Right hindlimb (tissue), 1 donor: Measurements from ENCODE around the gene FERMT3.

ENCODE experiments used
- DNase-seq: peaks from one replicate; pipeline ENCODE4 v3.0.0-alpha.2; 2018

The FERMT3 gene

DNA sequence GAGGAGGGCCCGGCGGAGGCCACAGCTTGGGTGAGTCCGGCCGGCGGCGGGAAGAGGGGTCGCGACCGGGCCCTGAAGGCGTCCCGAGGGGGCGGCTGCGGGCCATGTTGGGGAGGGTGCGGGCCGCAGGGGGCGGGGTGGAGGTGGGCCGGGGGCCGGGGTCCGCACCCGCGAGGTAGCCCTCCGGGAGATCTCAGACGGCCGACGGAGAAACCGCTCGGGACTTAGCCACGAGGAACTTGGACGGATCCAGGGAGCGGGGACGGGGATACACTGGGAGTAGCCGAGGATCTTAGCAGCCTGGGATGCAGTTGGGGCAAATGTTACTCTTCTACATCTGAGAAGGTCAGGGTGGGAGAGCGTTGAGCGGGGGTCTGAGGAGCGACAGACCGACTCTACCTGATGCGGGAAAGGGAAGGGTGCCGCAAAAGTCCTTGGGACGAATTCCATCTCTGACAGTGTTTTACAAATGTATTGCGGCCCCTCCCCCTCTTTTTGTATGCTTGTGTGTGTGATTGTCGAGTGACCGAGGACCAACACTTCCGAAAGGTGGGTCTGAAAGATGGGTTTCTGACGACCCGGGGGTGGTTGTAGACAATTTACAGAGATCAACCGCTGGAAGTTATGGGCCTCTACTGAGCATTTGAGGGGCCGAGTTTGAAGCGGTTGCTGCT is 19.9 kb upstream of the FERMT3 start:
- no peak for DNase-seq

GRCh38 chr11:64192434-64192833 is 14.1 kb upstream of the FERMT3 start:
- DNase-seq = no peak

DNA sequence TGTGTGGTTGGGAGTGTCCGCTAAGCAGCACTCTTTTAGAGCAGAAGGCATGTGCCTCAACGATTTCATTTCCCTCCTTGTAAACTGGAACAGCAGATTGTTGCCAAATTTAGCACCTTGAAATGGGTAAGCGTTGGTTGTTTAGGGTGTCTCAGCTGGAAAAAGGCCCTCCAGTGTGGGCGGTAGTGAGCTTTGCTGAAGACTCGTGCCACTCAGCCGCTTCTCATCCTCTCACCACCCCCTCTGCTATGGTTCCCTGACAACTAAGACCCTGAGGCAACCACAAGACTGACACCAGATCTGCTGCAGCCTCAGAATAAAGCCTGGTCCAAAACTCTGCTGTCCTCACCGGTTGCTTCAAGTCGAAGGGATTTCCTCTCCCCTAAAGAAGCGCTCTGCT is 9.9 kb upstream of the FERMT3 start:
- no peak for DNase-seq

DNA sequence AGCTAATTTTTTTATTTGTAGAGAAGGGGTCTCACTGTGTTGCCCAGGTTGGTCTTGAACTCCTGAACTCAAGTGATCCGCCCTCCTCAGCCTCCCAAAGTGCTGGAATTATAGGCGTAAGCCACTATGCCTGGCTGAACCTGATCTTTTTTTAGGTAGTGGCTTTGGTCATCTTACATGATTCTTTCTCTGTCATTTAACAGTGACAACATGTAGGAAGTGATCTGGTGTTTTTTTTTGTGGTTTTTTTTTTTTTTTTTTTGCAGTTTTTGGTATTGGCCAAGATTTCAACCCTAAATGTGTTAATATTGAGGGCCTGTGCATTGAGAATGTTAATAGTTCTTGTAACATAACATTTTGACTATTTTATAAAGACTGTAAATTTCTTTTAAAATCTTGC is 8.0 kb upstream of the FERMT3 start:
- DNase-seq = no peak

GRCh38 chr11:64201543-64201942 is 5.0 kb upstream of the FERMT3 start:
- DNase-seq = no peak

DNA sequence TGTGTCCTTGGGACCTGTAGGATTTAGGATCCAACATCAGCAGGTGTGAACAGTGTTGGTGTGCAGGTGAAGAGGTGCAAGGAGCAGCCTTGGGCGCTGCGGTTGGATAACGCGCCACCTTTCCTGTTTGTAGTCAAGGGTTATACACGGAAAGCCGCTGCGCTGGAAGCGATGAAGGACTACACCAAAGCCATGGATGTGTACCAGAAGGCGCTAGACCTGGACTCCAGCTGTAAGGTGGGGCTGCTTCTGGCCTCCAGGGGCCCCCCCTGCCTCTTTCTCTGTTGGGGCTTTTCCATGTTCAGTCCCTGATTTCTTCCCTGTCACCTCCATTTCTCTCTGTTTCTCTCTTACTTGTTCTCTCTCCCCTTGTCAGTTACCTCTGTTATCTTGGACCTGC is 3.5 kb upstream of the FERMT3 start:
- DNase-seq = no peak

- no peak for DNase-seq
These were observed 3.0 kb upstream of the FERMT3 start for GRCh38 chr11:64203421-64204079.

DNA sequence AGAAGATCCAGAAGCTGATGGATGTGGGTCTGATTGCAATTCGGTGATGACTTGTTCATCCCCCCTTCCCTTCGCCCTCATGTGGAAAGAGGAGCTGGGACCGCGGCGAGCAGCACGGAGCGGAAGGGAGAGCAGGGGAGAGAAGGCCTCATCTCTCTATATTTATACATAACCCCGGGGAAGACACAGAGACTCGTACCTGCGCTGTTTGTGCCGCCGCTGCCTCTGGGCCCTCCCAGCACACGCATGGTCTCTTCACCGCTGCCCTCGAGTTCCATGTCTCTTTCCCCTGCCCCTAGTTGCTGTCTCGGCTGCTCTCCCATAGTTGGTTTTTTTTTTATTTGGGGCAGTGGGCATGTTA is 2.5 kb upstream of the FERMT3 start:
- DNase-seq = no peak

DNA sequence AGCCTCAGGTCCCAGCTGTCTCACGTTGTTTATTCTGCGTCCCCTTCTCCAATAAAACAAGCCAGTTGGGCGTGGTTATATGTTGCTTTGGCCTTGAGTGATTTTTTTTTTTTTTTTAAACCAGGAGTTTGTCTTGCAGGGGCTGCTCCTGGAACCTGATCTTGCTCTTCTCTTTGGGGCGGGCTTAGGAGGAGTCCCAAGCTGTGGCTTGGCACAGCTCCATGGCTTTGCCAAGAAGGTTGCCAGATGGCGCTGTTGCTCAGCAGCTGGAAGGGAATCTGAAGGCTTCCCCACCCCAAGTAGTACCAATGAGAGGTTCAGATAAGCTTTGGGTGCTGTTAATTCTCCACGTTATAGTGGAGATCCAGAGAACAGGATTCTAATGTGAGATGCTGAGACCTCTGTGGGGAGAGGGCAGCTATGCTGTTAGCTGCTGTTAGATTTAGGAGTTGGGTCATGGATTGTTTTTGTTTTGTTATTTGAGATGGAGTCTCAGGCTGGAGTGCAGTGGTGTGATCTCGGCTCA is 2.0 kb upstream of the FERMT3 start:
- peak; percentile 86 for DNase-seq

DNA sequence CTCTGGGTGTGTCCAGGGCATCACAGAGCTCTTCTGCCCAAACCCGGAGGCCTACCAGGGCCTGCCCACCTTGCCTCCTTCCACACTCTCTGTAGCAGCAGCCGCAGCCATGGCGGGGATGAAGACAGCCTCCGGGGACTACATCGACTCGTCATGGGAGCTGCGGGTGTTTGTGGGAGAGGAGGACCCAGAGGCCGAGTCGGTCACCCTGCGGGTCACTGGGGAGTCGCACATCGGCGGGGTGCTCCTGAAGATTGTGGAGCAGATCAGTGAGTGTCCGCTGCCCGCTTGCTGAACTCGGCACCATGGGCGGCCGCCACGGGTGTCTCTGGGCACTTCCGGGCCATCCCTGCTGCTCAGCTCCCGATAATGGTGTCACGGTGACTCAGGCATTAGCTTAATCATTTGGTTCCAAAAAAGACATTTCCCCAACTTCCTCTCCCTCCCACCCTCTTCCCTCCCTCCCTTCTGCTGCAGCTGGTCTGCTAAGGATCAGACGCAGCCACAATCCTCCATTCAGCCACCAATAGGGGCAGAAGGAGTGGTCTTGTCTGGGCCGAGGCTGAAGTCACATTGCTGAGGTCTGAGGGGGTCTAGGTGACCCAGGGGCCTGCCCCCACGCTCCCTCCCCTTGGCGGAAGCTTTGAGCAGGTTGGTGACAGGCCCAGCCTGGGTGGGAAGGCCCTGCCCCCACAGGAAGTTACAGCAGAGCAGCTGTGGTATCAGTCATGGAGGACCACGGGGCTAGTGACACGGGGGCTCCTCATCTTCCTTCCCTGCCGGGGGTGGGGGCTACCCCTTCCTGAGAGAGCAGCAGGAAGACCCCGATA is 950 bp downstream of the FERMT3 start:
- DNase-seq = peak; percentile 76

GRCh38 chr11:64208086-64208795 is 1.7 kb downstream of the FERMT3 start:
- no peak for DNase-seq

GRCh38 chr11:64208796-64209562 is 2.5 kb downstream of the FERMT3 start:
- peak; percentile 38 for DNase-seq

DNA sequence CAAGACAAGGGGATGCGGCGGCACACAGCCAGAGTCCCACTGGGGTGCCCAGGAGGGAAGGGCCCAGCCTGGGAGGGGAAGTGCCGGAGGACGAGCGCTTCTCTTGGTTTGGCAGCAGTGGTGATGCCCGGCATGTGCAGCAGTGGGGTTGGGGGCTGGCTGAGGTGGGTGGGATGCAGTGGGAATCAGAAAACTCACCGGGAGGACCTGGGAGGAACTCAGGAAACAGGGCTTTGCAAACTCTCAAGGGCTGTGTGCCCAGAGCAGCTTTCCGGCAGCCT is 3.0 kb downstream of the FERMT3 start:
- DNase-seq = no peak

- no peak for DNase-seq
These were observed 3.9 kb downstream of the FERMT3 start for GRCh38 chr11:64210301-64211020.

DNA sequence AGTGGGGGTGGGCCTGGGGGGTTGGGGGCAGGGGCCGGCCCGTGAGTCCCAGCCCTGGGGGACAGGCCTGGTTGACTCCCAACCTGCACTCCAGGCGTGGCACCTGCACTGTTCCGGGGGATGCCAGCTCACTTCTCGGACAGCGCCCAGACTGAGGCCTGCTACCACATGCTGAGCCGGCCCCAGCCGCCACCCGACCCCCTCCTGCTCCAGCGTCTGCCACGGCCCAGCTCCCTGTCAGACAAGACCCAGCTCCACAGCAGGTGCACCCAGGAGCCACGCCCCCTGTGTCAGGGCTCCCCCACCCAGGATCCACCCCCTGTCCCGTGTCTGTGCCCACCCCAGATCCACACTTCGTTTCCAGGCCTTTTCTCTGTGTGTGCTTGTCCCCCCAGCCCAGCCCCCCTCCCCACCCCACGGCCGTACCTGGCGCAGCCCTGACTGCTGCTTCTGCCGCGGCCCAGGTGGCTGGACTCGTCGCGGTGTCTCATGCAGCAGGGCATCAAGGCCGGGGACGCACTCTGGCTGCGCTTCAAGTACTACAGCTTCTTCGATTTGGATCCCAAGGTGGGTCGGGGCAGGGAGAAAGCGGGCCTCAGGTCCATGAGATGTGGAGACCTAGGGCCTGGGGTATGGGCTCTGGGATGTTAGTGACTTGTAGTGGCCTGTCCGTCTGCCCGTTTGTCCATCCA is 4.8 kb downstream of the FERMT3 start:
- DNase-seq = no peak

GRCh38 chr11:64216879-64217278 is 10.4 kb downstream of the FERMT3 start:
- DNase-seq = no peak

GRCh38 chr11:64218628-64219353 is 12.3 kb downstream of the FERMT3 start:
- DNase-seq = no peak

GRCh38 chr11:64219354-64219684 is 12.8 kb downstream of the FERMT3 start:
- no peak for DNase-seq

DNA sequence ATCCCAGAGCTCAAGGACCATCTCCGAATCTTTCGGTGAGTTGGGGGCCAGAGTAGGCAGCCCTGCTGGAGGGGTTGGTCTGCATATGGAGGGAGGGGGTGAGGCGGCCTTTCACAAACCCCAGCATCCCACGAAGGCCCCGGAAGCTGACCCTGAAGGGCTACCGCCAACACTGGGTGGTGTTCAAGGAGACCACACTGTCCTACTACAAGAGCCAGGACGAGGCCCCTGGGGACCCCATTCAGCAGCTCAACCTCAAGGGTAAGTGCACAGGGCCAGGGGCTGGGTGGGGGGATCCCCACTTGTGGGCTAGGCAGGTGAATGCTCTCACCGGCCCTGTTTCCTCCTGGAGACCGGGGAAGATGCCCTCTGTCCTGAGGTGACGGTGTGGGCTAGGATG is 13.2 kb downstream of the FERMT3 start:
- no peak for DNase-seq

DNA sequence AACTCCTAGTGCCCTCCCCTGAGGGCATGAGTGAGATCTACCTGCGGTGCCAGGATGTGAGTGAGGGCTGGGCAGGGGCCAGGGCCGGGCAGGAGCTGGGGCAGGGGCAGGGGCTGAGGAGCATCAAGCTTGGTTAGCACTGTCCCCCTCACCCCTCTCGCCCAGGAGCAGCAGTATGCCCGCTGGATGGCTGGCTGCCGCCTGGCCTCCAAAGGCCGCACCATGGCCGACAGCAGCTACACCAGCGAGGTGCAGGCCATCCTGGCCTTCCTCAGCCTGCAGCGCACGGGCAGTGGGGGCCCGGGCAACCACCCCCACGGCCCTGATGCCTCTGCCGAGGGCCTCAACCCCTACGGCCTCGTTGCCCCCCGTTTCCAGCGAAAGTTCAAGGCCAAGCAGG is 13.8 kb downstream of the FERMT3 start:
- DNase-seq = no peak

GRCh38 chr11:64220798-64221197 is 14.3 kb downstream of the FERMT3 start:
- DNase-seq = no peak
